ENCODE measurements around the gene RNGTT.

The RNGTT gene

DNA sequence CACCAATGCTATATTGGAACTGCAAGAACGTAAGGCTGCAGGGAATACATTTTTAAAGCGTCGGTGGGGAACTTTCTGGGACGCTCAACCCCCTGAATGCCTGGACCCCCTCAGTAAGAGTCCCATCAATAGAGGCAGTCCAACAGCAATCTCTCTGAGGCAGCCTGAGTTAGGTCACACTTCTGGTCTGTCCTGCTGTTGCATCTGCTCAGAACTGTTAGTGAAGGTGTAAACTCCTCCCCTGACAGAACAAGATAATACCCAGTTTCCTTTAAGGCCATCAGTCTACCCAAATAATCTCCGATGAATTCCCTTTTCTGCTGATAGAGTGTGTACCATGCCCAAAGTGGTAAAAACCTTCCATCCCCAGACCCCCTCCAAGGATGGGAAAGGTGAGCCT lies 1.1 kb upstream of the RNGTT start:
- TF ChIP-seq, protein P1, sequence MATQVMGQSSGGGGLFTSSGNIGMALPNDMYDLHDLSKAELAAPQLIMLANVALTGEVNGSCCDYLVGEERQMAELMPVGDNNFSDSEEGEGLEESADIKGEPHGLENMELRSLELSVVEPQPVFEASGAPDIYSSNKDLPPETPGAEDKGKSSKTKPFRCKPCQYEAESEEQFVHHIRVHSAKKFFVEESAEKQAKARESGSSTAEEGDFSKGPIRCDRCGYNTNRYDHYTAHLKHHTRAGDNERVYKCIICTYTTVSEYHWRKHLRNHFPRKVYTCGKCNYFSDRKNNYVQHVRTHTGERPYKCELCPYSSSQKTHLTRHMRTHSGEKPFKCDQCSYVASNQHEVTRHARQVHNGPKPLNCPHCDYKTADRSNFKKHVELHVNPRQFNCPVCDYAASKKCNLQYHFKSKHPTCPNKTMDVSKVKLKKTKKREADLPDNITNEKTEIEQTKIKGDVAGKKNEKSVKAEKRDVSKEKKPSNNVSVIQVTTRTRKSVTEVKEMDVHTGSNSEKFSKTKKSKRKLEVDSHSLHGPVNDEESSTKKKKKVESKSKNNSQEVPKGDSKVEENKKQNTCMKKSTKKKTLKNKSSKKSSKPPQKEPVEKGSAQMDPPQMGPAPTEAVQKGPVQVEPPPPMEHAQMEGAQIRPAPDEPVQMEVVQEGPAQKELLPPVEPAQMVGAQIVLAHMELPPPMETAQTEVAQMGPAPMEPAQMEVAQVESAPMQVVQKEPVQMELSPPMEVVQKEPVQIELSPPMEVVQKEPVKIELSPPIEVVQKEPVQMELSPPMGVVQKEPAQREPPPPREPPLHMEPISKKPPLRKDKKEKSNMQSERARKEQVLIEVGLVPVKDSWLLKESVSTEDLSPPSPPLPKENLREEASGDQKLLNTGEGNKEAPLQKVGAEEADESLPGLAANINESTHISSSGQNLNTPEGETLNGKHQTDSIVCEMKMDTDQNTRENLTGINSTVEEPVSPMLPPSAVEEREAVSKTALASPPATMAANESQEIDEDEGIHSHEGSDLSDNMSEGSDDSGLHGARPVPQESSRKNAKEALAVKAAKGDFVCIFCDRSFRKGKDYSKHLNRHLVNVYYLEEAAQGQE (IDR thresholded peaks at IDR 0.05; ENCODE audit: insufficient read depth in 1 of 2, low read depth in 2 of 2, low read length in 2 of 2): no peak
- TF ChIP-seq TAF1 (IDR thresholded peaks at IDR 0.05; ENCODE audit: borderline replicate concordance, insufficient read depth, low read length) (no peak), SIN3A (IDR thresholded peaks at IDR 0.05; ENCODE audit: borderline replicate concordance, insufficient read depth, low read length) (no peak), FOXP2 (optimal IDR thresholded peaks at IDR 0.05; ENCODE audit: borderline replicate concordance, extremely low read depth, extremely low read length, insufficient read depth) (no peak), POLR2AphosphoS5 (IDR thresholded peaks at IDR 0.05; ENCODE audit: low read depth, low read length) (no peak)

DNA sequence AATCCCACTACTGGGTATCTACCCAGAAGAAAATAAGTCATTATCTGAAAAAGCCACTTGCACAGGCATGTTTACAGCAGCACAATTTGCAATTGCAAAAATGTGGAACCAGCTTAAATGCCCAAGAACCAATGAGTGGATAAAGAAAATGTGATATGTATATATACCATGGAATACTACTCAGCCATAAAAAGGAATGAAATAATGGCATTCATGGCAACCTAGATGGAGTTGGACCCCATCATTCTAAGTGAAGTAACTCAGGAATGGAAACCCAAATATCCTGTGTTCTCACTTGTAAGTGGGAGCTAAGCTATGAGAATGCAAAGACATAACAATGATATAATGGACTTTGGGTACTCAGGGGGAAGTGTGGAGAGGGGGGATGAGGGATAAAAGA lies 4.6 kb downstream of the RNGTT start:
- TF ChIP-seq SIN3A (IDR thresholded peaks at IDR 0.05; ENCODE audit: borderline replicate concordance, insufficient read depth, low read length) (no peak), FOXP2 (optimal IDR thresholded peaks at IDR 0.05; ENCODE audit: borderline replicate concordance, extremely low read depth, extremely low read length, insufficient read depth) (no peak), POLR2AphosphoS5 (IDR thresholded peaks at IDR 0.05; ENCODE audit: low read depth, low read length) (no peak), TAF1 (IDR thresholded peaks at IDR 0.05; ENCODE audit: borderline replicate concordance, insufficient read depth, low read length) (no peak)
- TF ChIP-seq, protein P1 (IDR thresholded peaks at IDR 0.05; ENCODE audit: insufficient read depth in 1 of 2, low read depth in 2 of 2, low read length in 2 of 2): no peak

DNA sequence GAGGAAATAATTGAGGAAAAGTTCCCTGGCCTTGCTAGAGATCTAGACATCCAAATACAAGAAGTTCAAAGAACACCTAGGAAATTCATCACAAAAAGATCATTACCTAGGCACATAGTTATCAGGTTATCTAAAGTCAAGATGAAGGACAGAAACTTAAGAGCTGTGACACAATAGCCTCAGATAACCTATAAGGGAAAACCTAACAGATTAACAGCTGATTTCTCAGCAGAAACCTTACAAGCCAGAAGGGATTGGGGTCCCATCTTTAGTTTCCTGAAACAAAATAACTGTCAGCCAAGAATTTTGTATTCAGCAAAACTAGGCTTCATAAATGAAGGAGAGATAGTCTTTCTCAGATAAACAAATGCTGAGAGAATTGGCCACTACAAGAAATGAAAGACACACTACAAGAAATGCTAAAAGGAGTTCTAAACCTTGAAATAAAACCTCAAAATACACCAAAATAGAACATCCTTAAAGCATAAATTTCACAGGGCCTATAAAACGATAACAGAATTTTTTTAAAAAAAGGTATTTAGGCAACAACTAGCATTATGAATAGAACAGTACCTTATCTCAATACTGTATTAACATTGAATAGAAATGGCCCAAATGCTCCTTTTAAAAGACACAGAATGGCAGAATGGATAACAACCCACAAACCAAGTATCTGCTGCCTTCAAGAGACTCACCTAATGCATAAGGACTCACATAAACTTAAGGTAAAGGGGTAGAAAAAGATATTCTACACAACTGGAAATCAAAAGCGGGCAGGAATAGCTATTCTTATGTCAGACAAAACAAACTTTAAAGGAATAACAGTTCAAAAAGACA lies 9.7 kb downstream of the RNGTT start:
- no peak for TF ChIP-seq FOXP2 (optimal IDR thresholded peaks at IDR 0.05; ENCODE audit: borderline replicate concordance, extremely low read depth, extremely low read length, insufficient read depth)
- TF ChIP-seq SIN3A (IDR thresholded peaks at IDR 0.05; ENCODE audit: borderline replicate concordance, insufficient read depth, low read length): no peak
- TF ChIP-seq, protein P1 (IDR thresholded peaks at IDR 0.05; ENCODE audit: insufficient read depth in 1 of 2, low read depth in 2 of 2, low read length in 2 of 2): no peak
- no peak for TF ChIP-seq POLR2AphosphoS5 (IDR thresholded peaks at IDR 0.05; ENCODE audit: low read depth, low read length)
- no peak for TF ChIP-seq TAF1 (IDR thresholded peaks at IDR 0.05; ENCODE audit: borderline replicate concordance, insufficient read depth, low read length)

DNA sequence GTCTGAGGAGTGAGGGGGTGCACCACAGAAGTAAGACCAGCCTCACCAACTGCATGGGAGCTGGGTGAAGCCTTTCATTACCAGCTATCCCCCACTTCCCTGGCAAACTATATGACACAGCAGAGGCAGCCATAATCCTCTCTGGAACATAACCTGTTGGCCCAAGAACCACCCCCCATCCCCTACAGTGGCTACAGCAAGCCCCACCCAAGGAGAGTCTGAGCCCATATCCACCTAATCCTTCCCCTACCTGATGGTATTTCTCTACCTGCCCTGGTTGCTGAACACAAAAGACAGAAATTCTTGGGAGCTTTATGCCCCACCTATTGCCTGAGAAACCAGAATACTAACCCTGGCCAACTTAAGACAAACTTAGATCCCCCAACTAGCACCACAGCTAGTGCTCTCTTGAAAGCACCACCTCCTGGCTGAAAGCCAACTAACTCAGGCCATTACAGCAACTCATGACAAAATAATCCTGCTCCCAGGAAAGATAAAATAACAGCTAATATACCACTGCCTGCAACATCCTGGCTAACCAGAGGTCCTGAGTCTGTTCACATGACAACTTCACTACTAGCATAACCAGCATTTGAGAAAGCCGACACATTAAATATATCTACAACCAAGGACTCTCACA lies 11.2 kb downstream of the RNGTT start:
- TF ChIP-seq, protein P1 (IDR thresholded peaks at IDR 0.05; ENCODE audit: insufficient read depth in 1 of 2, low read depth in 2 of 2, low read length in 2 of 2): no peak
- no peak for TF ChIP-seq POLR2AphosphoS5 (IDR thresholded peaks at IDR 0.05; ENCODE audit: low read depth, low read length)
- no peak for TF ChIP-seq FOXP2 (optimal IDR thresholded peaks at IDR 0.05; ENCODE audit: borderline replicate concordance, extremely low read depth, extremely low read length, insufficient read depth)
- TF ChIP-seq TAF1 (IDR thresholded peaks at IDR 0.05; ENCODE audit: borderline replicate concordance, insufficient read depth, low read length): no peak
- TF ChIP-seq SIN3A (IDR thresholded peaks at IDR 0.05; ENCODE audit: borderline replicate concordance, insufficient read depth, low read length): no peak
